HG02623 (cell line): ENCODE measurements around the gene FNDC3B.

ENCODE experiments used
- ATAC-seq: cut with Tn5 transposase; IDR thresholded peaks from one replicate; pipeline ENCODE4 v1.9.1; 2021; ENCODE audit warnings: moderate library complexity; ENCODE audit not compliant: unreplicated experiment

Gene FNDC3B

GRCh38 chr3:172204716-172205115 lies 165.3 kb downstream of the FNDC3B start:
- no peak for ATAC-seq

GRCh38 chr3:172208586-172209332 lies 169.4 kb downstream of the FNDC3B start:
- no peak for ATAC-seq

DNA sequence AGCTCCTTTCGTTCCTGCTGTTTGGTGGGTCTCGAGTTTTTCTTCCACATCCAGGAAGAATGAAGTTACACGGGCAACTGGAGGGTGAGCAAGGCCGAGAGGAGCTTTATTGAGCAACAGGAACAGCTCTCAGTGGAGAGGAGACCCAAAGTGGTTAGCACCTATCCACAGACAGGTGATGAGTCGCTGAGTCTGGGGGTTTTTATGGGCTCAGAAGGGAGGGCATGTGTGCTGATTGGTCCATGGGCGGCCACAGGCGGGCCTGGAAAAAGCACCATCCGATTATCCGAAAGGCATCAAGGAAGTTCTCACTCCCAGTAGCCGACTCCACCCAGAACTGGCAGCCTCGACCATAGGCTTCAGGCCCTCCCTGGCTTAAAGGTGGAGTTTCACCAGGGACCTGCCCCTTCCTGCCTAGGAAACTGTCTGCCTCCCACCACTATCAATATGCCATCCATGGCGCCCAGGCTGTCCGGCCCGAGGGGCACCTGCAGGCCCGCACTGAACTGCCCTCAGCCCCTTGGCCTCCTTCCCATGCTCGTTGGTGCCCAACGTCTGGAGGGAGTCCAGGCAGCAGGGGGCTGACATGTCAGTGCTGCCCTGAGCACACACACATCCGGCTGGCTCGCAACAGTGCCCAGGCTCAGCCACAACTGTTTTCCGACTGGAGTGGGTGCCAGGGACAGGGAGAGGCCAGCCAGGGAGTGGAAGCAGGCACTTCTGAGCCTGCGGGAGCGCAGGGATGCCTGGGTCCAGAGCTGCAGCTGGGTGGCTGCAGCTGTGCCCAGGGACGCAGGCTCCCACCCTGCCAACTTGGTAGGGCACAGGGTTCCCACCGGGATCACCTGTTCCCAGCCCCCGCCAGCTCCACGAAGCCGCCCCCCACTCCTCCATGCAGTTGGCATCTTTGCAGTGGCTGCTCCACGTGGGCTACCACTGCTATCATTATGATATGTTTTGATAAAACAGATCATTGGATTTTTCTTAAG lies 170.2 kb downstream of the FNDC3B start:
- no peak for ATAC-seq

GRCh38 chr3:172210355-172210754 lies 171.0 kb downstream of the FNDC3B start:
- ATAC-seq: no peak

GRCh38 chr3:172211123-172211522 lies 171.7 kb downstream of the FNDC3B start:
- ATAC-seq: no peak

- ATAC-seq: no peak
These were observed 173.8 kb downstream of the FNDC3B start for GRCh38 chr3:172213200-172213599.

- no peak for ATAC-seq
These were observed 174.5 kb downstream of the FNDC3B start for GRCh38 chr3:172213904-172214303.

GRCh38 chr3:172216267-172216666 lies 176.9 kb downstream of the FNDC3B start:
- no peak for ATAC-seq

DNA sequence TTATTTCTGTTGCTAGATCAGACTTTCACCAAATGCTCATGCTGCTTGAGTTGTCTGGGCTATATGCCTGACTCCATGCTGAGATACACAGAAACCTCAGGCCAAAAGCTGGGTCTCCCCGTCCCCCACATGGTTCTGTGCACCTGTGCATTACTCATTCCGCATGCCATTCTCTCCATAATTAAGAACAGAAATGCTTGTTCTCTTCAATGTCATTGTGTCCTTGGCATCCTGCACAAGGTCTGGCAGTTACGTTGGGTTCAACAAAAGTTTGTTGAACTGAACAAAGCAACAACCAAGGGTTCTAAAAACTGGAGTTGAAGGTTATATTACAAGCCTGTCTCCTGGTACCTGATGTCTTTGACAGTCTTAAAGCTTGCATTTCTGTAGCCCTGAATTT lies 177.5 kb downstream of the FNDC3B start:
- no peak for ATAC-seq

- no peak for ATAC-seq
These were observed 178.5 kb downstream of the FNDC3B start for GRCh38 chr3:172217877-172218276.

DNA sequence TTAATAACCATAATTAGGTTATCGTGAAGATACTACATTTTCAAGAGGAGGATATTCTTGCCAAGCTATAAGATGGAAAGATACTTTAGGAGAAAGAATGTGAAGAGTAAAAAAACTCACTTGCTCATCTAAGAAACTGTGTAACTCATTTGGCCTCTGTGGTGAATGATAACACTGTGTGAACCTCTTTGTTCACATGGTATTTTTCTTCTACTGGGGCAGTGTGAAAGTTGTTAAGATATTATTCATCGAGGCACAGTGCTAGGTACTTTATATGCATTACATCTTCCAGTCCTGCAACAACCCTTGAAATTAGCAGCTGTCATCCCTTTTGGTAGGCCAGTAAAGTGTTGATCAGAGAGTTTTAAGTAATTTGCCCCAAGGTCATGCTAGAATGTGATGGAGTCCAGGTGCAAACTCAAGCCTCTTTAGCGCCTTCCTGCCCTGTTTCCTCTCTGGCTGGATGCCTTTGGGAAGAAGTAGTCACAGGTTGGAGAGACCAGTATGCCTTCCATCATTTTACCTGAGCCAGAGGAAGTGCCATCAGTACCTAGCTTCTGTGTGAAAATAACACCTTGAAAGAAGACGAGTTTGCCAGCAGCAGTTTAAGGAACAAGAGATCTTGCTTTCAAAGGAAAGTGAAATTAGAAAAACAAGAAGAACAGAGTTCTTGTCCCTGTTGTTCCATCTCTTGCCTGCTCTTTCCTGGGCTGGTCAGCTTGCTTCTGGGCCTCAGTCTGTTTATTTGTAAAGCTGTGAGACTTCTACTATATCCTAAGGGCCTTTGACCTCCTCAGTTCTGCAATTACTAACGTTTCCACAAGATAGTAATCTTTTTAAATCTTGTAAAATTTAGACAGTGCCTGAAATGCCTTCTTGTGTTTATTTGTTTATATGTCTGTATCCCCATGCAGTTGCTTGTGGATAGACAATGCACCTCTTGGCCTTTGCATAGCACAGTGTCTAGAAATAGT lies 179.3 kb downstream of the FNDC3B start:
- ATAC-seq: no peak

GRCh38 chr3:172219750-172220149 lies 180.4 kb downstream of the FNDC3B start:
- ATAC-seq: no peak

- ATAC-seq: no peak
These were observed 182.2 kb downstream of the FNDC3B start for GRCh38 chr3:172221547-172221946.

DNA sequence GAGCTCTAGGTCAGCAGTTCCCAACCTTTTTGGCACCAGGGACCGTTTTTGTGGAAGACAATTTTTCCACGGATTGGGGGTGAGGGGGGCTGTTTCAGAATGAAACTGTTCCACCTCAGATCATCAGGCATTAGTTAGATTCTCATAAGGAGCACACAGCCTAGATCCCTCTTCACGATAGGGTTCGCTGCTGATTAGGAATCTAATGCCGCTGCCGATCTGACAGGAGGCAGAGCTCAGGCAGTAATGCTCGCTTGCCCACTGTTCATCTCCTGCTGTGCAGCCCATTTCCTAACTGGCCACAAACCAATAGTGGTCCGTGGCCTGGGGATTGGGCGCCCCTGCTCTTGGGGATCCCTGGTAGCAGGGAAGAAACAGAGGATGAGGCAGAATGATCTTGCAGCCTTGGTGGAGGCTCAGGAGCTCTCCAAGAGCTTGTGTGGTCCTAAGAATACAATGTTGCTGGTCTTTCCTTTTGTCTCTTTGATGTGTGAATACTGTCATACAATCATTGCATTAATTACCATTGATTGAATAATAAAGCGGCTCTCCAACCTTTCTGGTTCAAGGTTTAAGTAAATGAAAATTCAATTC lies 183.2 kb downstream of the FNDC3B start:
- no peak for ATAC-seq

DNA sequence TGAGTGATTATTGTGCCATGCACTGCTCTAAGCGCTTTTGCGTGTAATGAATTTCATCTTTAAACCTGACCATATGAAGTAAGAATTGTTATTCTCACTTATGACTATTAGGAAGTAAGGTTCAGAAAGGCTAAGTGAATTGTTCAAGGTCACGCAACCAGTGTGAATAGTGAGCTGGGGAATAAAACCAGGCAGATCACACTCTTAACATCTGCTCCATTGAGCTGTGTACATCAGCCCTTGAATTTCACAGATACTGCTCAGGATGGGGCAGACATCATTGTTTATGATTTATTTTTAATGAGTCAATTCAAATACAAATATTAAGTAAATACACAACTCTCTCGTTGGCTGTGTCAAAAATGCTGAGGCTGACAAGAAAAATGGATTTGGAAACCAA lies 184.5 kb downstream of the FNDC3B start:
- no peak for ATAC-seq

GRCh38 chr3:172224560-172225214 lies 185.3 kb downstream of the FNDC3B start:
- no peak for ATAC-seq

- no peak for ATAC-seq
These were observed 185.9 kb downstream of the FNDC3B start for GRCh38 chr3:172225215-172225707.

DNA sequence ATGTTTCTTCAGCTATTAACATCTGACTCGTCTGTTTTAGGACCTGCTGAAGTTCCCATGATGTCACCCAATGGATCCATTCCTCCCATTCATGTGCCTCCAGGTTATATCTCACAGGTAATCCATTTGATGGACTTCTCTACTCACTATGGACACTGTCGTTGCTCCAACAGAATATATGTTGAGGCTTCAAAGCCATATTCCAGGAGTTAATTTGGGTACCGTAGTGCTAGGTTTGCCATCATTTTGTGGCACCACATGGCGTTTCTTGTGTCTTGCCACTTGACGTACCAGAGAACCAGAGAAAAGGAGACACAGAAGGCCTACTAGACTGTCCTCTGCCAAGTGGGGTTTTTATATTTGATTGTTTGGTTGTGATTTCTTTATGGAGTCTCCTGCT lies 187.5 kb downstream of the FNDC3B start:
- ATAC-seq: no peak

DNA sequence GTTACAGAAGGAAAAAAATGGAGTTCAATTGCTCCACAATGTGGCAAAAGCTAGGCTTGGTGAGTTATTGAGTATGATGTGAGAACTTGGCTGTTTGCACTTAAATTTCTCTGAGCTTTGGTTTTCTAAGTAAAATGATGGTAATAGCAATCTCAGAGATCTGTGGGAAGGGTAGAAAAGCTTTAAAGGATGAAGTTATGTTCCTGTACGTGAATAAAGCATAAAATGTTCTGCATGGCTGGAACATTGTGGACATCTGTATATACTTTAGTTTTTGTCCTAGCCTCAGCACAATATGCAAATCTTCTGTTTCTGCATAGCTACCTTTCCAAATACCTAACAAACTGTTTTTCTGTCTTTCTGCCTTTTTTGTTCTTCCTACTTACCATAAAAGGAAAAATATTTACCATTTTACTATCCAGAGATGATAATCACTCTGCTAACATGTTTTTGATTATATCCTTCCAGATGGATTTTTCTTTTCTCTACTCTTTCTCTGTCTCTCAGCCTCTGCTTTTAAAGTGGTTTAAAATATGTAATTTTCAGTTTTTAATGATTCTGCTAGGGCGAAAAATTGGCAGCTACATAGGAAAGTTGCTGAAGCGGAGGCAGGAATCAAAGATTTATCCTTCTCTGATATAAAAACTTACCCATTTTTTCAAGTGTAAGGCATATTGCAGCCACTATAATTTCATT lies 188.1 kb downstream of the FNDC3B start:
- no peak for ATAC-seq
